MM.1S (cell line): ENCODE results near the gene BCL11B.

Experiments
- CTCF ChIP-seq: fragments of 300-600 bp; sonication (generic); IDR thresholded peaks from 2 replicates; pipeline ENCODE4 v1.5.1; 2016; ENCODE audit warnings: antibody characterized with exemption, low read length, mixed read lengths
- EZH2 ChIP-seq: fragments of 300-600 bp; sonication (generic); optimal IDR thresholded peaks from 2 replicates; pipeline ENCODE3; 2017; ENCODE audit warnings: low read depth, mild to moderate bottlenecking, antibody characterized with exemption, low read length, mixed read lengths
- EZH2phosphoT487 ChIP-seq: fragments of 300-600 bp; sonication (generic); IDR thresholded peaks from 2 replicates; pipeline ENCODE4 v1.6.1; 2018; ENCODE audit warnings: antibody characterized with exemption, low read length

- TF ChIP-seq CTCF (no peak), EZH2 (no peak), EZH2phosphoT487 (no peak)
Observed at GRCh38 chr14:99221445-99221844, 50.6 kb downstream of the BCL11B start.
